Stimulated activated CD4-positive, alpha-beta T cell treated with anti-CD3 and anti-CD28 coated beads, Interleukin-4, amount 100 ng/mL, for 1 hour (primary cell): ENCODE data around the gene THSD4.
"Not testable (repeated sequence)": the region's sequence is repeated elsewhere in the genome, so short reads cannot be mapped to it uniquely, and the experiment has no call there.

Experiments used
- DNase-seq: peaks from one replicate; pipeline ENCODE4 v3.0.0-alpha.2; 2020

THSD4 gene

GRCh38 chr15:71396536-71397125 is 281.4 kb downstream of the THSD4 start:
- no peak for DNase-seq

- no peak for DNase-seq
Observed at GRCh38 chr15:71397377-71397776, 282.1 kb downstream of the THSD4 start.

DNA sequence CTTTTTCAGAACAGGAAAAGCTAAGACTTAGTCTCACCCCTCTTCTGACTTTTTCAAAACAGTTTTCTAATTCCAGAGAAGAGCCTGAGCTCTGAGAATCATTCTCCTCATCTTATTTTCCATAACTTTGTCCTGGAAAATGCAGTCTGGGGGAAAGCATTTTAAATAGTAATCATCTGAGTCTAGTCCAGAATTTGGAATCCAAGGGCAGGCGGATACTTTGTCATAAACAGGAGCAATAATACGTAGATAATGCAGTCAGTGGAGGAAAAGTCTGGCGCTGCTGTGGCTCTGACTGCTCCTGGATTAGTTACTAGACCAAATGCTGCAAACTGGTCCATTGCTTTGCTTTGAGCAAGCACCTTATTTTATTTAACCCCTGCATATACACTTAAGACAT is 285.0 kb downstream of the THSD4 start:
- DNase-seq: no peak

DNA sequence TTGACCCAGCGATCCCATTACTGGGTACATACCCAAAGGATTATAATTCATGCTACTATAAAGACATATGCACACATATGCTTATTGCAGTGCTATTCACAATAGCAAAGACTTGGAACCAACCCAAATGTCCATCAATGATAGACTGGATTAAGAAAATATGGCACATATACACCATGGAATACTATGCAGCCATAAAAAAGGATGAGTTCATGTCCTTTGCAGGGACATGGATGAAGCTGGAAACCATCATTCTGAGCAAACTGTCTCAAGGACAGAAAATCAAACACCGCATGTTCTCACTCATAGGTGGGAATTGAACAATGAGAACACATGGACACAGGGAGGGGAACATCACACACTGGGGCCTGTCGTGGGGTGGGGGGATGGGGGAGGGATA is 286.5 kb downstream of the THSD4 start:
- DNase-seq: not testable (repeated sequence)

GRCh38 chr15:71409541-71409940 is 294.3 kb downstream of the THSD4 start:
- DNase-seq: no peak

- DNase-seq: no peak
Observed at GRCh38 chr15:71410347-71410746, 295.1 kb downstream of the THSD4 start.

- DNase-seq: no peak
Observed at GRCh38 chr15:71411538-71412482, 296.5 kb downstream of the THSD4 start.

DNA sequence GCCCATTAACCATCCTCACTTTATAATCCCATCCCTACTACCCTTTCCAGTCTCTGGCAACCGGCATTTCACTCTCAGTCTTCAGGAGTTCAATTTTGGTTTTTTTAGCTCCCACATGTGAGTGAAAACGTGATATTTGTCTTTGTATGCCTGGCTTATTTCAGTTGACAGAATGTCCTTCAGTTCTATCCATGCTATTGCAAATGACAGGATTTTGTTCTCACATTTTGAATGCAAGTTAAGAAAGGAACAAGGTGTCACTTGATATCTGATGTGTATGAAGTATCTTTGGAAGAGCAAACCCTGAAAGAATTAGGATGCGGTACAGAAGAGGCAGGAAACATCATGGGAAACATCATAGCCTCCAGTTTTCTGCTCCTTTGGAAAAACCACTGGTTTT is 298.1 kb downstream of the THSD4 start:
- DNase-seq: no peak

DNA sequence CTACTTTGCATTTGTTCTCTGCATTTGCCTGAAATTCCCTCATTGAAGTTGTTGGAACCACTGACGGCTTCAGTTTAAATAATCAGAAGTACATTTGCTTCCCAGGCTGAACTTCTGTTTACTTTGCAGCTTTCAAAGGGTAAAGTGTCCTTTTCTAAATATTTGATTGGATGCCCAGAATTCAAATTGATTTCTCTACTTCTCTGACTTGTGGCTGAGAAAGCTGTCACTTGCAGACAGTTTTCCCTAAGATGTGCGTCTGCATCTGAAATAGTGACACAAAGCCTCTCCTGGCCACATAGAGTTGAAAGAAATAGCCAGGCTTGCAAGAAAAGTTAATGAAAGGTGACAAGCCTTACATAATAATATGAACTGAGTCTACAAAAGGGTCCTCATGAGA is 299.6 kb downstream of the THSD4 start:
- DNase-seq: no peak

DNA sequence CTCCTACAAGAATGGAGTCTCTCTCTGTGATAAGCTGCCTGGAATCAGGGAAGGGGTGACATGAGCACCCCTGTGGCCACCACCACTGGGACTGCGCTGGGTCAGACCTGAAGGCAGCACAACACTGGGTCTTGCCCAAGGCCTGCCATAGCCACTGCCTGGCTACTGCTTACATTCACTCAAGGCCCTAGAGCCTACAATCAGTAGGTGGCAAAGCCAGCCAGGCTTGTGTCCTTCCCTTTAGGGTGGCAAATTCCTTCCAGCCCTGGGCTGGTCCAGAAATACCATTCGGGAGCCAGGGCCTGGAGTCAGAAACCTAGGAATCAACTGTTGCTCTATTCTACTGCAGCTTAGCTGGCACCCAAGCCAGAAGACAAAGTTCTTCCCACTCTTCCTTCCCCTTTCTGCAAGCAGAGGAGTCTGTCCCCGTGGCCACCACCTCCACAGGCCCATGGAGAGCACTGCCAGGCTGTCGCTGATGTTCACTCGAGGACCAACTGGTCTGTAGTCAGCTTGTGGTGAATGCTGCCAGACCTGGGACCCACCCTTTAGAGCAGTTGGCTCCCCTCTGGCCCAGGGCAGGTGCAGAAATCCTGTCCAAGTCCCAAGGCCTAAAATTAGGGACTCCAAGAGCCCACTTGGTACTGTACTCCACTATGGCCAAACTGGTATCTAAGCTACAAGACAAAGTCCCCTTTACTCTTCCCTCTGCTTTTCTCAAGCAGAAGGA is 307.4 kb downstream of the THSD4 start:
- DNase-seq: no peak

DNA sequence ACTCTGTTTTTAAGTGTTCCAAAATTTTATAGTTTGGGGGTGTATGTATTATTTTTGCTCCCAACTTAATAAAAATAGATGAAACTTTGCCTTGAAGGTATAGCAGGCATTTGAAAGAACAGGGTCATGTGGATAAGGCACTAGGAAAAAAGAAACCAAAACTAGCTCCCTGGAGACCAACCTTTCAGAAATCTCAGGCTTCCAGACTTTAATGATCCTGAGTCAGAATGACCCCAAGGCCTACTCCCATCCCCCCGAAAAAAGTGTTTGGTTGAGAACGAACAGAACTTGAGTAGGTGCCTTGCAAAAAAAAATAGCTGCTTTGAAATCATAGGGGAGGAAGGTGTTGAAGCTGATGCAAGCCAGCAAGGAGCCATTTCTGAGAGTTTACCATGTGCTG is 309.5 kb downstream of the THSD4 start:
- no peak for DNase-seq

DNA sequence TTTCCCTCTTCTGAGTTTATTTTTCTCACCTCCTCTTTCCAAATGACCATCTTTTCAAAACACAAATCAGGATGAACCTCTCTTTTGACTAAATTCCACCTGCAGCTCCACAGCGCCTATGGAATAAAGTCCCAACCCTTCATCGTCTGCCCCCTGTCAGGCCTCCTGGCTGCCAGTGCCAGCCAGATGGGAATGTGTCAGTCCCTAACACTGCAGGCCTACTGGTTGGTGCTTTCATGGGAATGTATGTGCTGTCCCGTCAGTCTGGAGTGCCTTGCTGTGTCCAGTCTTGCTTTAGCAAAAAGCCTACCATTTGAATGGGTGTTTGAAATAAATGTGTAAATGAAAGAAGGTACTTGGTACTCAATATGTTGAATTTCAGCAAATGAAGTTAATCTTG is 310.1 kb downstream of the THSD4 start:
- no peak for DNase-seq

DNA sequence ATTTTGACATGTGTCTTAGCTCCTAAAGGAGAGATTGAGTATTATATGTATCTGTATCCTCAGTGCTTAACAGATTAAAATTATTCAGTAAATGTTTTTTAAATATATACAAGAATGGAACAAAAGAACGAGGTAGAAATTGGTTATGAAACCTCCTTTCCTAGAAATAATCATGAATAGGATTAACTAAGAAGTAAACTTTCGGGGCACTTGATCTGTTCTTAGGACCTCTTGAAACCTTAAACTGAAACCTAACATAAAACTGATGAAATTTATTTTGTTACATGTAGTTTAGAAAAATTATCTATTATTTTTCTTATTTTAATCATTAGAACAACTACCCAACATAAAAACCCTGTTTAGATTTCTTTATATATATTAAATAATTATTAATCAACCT is 311.5 kb downstream of the THSD4 start:
- DNase-seq: no peak

DNA sequence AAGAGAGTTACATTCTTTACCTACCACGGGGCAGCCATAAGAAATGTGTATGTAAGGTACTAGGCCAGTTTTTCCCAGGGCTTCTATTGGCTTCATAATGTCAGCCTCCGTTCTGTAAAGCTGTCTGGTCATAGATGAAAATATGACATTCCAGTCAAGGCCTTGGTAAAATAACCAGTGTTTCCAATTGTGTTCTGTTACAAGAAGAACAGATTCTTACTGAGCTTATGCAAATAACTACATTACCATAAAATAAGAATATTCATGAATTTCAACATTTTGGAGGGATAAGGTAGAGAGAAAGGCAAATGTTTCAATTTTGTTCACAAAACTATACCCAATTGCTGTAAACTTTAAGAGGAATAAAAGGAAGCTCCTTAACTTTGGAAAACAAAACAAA is 315.5 kb downstream of the THSD4 start:
- DNase-seq: no peak

DNA sequence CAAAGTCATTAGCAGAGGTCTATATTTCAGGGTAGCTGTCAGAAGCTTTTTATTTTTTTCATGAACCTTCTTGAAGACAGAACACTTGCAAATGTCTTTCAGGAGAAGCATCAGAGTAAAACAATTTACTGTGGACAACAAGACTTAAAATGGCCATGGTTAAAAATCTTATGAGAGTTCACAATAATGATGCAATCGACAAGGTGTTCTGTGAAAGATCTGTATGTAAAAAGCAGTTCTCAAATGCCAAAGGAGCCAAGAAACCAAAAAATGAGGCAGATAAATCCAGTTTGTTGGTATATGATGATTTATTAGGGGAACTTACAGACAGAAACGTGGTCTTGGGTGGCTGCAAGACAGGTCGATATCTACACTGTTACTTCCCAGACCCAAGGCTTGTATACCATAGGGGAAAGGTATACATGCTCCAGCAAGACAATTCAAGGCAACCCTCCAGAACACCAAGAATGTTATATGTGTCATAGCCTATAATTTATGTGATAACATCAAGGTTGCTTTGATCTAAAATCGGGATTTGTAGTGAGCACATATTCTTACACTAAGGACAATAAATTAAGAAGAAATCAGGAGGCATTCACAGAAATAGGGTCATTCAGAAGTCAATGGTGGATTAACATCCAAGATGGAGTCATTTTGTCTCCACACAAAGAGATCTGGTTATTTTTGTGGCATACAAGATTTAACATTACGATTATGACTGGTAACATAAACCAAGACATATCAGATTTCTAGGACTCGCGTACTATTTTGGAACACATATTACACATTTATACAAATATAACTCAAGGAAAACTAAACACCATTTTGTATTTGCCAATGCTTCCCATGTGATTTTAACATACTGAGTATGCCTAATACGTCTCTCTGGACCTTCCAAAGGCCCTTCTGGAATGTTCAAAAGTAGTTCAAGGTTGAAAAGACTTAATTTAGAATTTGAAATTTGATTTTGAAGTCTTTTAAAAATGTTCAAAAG is 316.4 kb downstream of the THSD4 start:
- DNase-seq: no peak

- no peak for DNase-seq
Observed at GRCh38 chr15:71433402-71433801, 318.1 kb downstream of the THSD4 start.

GRCh38 chr15:71434774-71435173 is 319.5 kb downstream of the THSD4 start:
- no peak for DNase-seq

- no peak for DNase-seq
Observed at GRCh38 chr15:71435552-71435951, 320.3 kb downstream of the THSD4 start.

DNA sequence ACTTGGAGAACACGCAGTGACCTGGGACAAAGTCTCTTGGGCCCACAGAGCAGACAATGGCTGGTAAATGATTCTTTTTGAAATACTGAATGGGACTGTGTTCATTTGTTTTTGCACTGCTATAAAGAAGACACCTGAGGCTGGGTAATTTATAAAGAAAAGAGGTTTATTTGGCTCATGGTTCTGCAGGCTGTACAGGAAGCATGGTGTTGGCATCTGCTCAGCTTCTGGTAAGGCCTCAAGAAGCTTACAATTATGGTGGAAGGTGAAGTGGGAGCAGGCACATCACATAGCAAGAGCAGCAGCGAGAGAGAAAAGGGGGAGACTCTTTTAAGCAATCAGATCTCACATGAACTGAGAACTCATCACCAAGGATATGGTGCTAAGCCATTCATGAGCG is 321.6 kb downstream of the THSD4 start:
- DNase-seq: no peak

DNA sequence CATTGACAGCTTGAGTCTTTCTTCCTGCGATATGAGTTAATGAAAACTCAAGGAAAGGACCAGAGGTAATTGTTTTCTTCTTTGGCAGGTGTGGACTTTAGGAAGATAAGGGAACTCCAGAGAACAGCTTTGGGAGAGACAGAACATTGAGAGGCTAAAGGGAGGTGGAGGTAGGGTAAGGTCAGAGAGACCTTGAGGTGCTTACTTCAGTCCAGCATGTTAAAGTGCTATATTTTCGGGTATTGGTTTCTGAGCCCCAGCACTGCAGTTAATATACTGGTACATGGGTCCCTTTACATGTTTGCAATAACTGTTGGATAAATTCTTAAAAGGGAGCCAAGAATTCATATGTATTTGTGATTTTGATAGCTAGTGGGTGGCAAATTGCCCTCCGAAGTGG is 322.1 kb downstream of the THSD4 start:
- no peak for DNase-seq

DNA sequence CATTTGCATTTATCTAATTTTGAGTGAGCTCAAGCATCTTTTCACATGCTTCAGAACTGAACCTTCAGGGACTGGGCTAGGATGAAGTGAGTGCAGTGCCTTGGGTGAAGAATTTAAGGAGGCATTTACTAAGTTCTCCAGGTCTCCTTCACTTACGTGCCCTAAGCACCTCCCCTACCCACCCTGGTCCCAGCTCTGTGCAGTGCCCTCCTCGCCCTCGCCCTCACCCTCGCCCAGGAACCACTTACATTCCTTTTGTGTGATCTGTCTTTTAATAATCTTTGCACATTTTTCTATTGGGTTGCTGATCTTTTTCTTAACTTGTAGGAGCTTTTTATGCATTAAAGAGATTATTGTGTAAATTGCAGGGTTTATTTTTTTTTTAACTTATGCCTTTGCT is 322.6 kb downstream of the THSD4 start:
- no peak for DNase-seq

GRCh38 chr15:71439478-71439877 is 324.2 kb downstream of the THSD4 start:
- not testable (repeated sequence) for DNase-seq
